ENCODE results near the gene VTI1B.

VTI1B gene

GRCh38 chr14:67652189-67652588 is 22.2 kb downstream of the VTI1B start:
- peaks cover 54% of the 10 kb centered on the region for H3K36me3 ChIP-seq (replicated peaks)
- DNase-seq = no peak

DNA sequence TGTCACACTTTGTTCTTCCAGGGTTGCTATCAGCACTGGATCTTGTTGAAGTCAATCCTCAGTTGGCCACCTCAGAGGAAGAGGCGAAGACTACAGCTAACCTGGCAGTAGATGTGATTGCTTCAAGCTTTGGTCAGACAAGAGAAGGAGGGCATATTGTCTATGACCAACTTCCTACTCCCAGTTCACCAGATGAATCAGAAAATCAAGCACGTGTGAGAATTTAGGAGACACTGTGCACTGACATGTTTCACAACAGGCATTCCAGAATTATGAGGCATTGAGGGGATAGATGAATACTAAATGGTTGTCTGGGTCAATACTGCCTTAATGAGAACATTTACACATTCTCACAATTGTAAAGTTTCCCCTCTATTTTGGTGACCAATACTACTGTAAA is 23.7 kb downstream of the VTI1B start:
- DNase-seq = peak; percentile 13
- in situ Hi-C loops (cut with HindIII; ENCODE audit: low pct_ligation_motif_present, low sequenced_read_pairs) = no loop called here
- peaks cover 52% of the 10 kb centered on the region for H3K36me3 ChIP-seq (replicated peaks)
- H3K4me3 ChIP-seq (ENCODE audit: low read depth, low read length) = no peak overlapping the region
- H3K27me3 ChIP-seq (replicated peaks) = no peaks in the 10 kb centered on the region
- TF ChIP-seq, protein P1, sequence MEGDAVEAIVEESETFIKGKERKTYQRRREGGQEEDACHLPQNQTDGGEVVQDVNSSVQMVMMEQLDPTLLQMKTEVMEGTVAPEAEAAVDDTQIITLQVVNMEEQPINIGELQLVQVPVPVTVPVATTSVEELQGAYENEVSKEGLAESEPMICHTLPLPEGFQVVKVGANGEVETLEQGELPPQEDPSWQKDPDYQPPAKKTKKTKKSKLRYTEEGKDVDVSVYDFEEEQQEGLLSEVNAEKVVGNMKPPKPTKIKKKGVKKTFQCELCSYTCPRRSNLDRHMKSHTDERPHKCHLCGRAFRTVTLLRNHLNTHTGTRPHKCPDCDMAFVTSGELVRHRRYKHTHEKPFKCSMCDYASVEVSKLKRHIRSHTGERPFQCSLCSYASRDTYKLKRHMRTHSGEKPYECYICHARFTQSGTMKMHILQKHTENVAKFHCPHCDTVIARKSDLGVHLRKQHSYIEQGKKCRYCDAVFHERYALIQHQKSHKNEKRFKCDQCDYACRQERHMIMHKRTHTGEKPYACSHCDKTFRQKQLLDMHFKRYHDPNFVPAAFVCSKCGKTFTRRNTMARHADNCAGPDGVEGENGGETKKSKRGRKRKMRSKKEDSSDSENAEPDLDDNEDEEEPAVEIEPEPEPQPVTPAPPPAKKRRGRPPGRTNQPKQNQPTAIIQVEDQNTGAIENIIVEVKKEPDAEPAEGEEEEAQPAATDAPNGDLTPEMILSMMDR (IDR thresholded peaks at IDR 0.05; ENCODE audit: low read depth, low read length, missing control alignments) = no peak
- H3K27ac ChIP-seq = no peak overlapping the region

More at GRCh38 chr14:67652189-67652588, 22.2 kb downstream of the VTI1B start:
- Histone ChIP-seq H3K27me3 (replicated peaks) (no peaks in the 10 kb centered on the region), H3K4me3 (ENCODE audit: low read depth, low read length) (no peak overlapping the region), H3K27ac (no peak overlapping the region)
- TF ChIP-seq, protein P1 (IDR thresholded peaks at IDR 0.05; ENCODE audit: low read depth, low read length, missing control alignments) = no peak
- in situ Hi-C loops (cut with HindIII; ENCODE audit: low pct_ligation_motif_present, low sequenced_read_pairs) = no loop called here

DNA sequence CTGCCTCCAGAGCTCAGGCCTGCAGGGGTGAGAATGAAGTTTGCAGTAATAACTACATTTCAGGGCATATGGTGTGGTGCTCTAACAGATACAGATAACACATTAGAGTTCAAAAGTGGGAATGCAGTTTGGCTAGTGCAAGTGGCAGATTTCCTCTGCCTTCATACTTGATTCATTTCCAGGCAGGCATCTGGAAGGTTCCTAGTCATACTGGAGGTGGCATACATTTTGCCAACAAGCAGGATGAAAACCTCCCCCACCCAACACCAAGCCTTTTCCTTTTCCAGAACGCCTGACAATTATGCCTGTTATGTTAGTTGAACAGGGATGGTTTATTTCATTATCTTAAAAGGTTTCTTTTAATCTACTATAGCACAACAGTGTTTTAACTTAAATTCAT is 24.3 kb downstream of the VTI1B start:
- Histone ChIP-seq H3K27me3 (replicated peaks) (no peaks in the 10 kb centered on the region), H3K27ac (no peak overlapping the region), H3K36me3 (replicated peaks) (peaks cover 49% of the 10 kb centered on the region), H3K4me3 (ENCODE audit: low read depth, low read length) (no peak overlapping the region)
- TF ChIP-seq, protein P1 (IDR thresholded peaks at IDR 0.05; ENCODE audit: low read depth, low read length, missing control alignments) = no peak
- in situ Hi-C loops (cut with HindIII; ENCODE audit: low pct_ligation_motif_present, low sequenced_read_pairs) = no loop called here
- DNase-seq = no peak

GRCh38 chr14:67646131-67646530 is 28.3 kb downstream of the VTI1B start:
- Histone ChIP-seq H3K36me3 (replicated peaks) (peaks cover 30% of the 10 kb centered on the region), H3K27ac (no peak overlapping the region), H3K4me3 (ENCODE audit: low read depth, low read length) (no peak overlapping the region), H3K27me3 (replicated peaks) (no peaks in the 10 kb centered on the region)
- in situ Hi-C loops (cut with HindIII; ENCODE audit: low pct_ligation_motif_present, low sequenced_read_pairs) = no loop called here
- TF ChIP-seq, protein P1 (IDR thresholded peaks at IDR 0.05; ENCODE audit: low read depth, low read length, missing control alignments) = no peak
- no peak for DNase-seq

GRCh38 chr14:67645414-67645813 is 29.0 kb downstream of the VTI1B start:
- Histone ChIP-seq H3K27me3 (replicated peaks) (no peaks in the 10 kb centered on the region), H3K36me3 (replicated peaks) (peaks cover 23% of the 10 kb centered on the region), H3K4me3 (ENCODE audit: low read depth, low read length) (no peak overlapping the region), H3K27ac (no peak overlapping the region)
- TF ChIP-seq, protein P1 (IDR thresholded peaks at IDR 0.05; ENCODE audit: low read depth, low read length, missing control alignments) = no peak
- no peak for DNase-seq
- in situ Hi-C loops (cut with HindIII; ENCODE audit: low pct_ligation_motif_present, low sequenced_read_pairs) = no loop called here

GRCh38 chr14:67644428-67644827 is 30.0 kb downstream of the VTI1B start:
- Histone ChIP-seq H3K36me3 (replicated peaks) (peaks cover 13% of the 10 kb centered on the region), H3K27ac (no peak overlapping the region), H3K4me3 (ENCODE audit: low read depth, low read length) (no peak overlapping the region), H3K27me3 (replicated peaks) (no peaks in the 10 kb centered on the region)
- TF ChIP-seq, protein P1 (IDR thresholded peaks at IDR 0.05; ENCODE audit: low read depth, low read length, missing control alignments) = no peak
- no peak for DNase-seq
- in situ Hi-C loops (cut with HindIII; ENCODE audit: low pct_ligation_motif_present, low sequenced_read_pairs) = no loop called here

Data from brain microvascular endothelial cell (primary cell).